ENCODE results near the gene KCNC4.

The KCNC4 gene

DNA sequence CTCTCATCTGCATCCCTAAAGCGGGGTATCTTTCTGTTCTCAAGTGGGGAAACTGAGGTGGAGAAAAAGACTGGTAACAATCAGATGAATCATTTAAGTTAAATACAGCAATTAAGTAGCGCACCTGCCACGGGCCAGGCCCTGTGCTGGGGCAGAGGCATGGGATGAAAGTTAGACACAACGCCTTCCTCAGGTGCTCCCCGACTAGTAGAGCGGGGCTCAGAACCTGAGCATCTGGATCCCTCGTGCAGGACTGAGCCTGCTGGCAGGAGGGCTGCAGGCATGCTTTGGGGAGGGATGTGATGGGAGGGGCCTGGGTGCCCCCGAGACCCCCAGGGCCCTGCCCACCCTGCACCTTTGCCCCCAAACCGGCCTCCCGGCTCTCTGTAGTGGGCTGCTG is 14.9 kb upstream of the KCNC4 start:
- DNase-seq (ENCODE audit: low read depth), result no peak
- in situ Hi-C loops (cut with HindIII; ENCODE audit: low sequenced_read_pairs), result no loop called here
- H3K4me3 ChIP-seq (ENCODE audit: low read depth, low read length), result no peak overlapping the region
- TF ChIP-seq, protein P1, sequence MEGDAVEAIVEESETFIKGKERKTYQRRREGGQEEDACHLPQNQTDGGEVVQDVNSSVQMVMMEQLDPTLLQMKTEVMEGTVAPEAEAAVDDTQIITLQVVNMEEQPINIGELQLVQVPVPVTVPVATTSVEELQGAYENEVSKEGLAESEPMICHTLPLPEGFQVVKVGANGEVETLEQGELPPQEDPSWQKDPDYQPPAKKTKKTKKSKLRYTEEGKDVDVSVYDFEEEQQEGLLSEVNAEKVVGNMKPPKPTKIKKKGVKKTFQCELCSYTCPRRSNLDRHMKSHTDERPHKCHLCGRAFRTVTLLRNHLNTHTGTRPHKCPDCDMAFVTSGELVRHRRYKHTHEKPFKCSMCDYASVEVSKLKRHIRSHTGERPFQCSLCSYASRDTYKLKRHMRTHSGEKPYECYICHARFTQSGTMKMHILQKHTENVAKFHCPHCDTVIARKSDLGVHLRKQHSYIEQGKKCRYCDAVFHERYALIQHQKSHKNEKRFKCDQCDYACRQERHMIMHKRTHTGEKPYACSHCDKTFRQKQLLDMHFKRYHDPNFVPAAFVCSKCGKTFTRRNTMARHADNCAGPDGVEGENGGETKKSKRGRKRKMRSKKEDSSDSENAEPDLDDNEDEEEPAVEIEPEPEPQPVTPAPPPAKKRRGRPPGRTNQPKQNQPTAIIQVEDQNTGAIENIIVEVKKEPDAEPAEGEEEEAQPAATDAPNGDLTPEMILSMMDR (IDR thresholded peaks at IDR 0.05; ENCODE audit: low read depth, low read length, missing control alignments), result no peak

DNA sequence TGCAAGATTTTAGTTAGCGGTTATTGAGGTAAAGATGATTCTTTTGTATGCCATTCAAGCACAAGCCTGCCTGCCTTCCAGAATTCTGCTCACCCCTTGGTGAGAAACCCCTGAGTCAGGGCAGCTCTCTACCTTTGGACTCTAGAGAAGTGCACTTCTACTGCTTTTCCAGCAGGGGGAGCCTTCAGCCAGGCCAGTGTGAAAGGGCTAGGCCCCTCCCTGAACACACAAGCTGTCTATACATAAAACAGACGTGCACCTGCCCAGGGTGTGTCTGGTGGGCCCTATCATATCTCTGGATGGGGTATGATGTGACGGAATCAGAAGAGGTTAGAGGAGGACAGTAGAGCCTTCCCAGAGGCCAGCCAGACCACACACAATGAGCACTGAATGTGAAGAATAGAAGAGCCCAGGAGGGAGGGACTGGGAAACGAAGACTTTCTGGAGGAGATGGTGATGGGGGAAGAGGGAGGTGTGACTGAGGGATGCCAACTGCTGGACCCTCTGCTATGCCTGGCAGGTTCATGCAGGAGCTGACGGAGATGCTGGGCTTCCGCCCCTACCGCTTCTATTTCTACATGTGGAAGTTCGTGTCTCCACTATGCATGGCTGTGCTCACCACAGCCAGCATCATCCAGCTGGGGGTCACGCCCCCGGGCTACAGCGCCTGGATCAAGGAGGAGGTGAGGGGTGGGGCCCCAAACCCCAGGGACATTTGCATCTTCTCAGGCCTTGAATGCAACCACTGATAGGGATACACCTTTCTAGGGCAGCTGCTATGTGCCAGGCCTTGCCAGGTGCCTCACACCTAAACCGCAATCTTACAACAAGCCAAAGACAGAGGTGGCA is 13.0 kb upstream of the KCNC4 start:
- H3K4me3 ChIP-seq (ENCODE audit: low read depth, low read length), result no peak overlapping the region
- TF ChIP-seq, protein P1 (IDR thresholded peaks at IDR 0.05; ENCODE audit: low read depth, low read length, missing control alignments), result peak; percentile 98
- in situ Hi-C loops (cut with HindIII; ENCODE audit: low sequenced_read_pairs), result no loop called here
- no peak for DNase-seq (ENCODE audit: low read depth)

DNA sequence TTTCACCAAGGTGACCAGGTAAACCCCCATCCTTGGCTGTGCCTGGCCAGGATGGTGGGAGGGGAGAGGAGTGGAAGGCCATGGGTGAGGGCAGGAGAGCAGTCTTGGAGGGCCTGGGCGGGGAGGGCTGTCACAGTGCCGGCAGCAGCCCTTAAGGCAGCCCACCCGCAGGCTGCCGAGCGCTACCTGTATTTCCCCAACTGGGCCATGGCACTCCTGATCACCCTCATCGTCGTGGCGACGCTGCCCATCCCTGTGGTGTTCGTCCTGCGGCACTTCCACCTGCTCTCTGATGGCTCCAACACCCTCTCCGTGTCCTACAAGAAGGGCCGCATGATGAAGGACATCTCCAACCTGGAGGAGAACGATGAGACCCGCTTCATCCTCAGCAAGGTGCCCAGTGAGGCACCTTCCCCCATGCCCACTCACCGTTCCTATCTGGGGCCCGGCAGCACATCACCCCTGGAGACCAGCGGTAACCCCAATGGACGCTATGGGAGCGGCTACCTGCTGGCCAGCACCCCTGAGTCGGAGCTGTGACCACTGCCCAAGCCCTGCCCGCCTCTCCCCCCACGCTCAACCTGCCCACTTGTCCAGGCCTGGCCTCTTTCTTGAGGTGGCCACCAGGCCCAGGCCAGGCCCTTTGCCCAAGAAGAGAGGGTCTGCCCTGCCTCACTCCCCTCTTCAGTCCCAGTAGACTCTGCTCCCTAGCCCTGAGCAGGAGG is 12.0 kb upstream of the KCNC4 start:
- TF ChIP-seq, protein P1 (IDR thresholded peaks at IDR 0.05; ENCODE audit: low read depth, low read length, missing control alignments), result no peak
- in situ Hi-C loops (cut with HindIII; ENCODE audit: low sequenced_read_pairs), result no loop called here
- H3K4me3 ChIP-seq (ENCODE audit: low read depth, low read length), result no peak overlapping the region
- no peak for DNase-seq (ENCODE audit: low read depth)

DNA sequence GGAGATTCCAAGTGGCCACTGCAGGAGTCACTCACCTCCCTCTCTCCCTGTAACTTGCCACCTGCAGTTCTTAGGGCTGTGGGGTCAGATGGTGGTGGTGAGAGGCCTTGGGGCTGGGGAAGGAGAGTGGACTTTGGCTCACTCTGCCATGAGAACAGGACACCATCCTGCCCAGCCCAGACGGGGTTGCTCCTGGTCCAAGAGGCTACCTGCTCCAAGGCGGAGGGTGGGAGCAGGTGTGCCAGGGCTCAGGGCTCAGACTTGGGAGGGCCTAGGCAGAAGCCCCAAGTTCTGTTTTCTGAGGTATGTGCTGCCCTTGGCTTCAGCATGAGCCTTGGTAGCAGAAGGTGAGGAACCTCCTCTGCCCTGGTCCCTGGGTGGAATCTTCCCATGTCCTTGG is 11.4 kb upstream of the KCNC4 start:
- TF ChIP-seq, protein P1 (IDR thresholded peaks at IDR 0.05; ENCODE audit: low read depth, low read length, missing control alignments), result no peak

DNA sequence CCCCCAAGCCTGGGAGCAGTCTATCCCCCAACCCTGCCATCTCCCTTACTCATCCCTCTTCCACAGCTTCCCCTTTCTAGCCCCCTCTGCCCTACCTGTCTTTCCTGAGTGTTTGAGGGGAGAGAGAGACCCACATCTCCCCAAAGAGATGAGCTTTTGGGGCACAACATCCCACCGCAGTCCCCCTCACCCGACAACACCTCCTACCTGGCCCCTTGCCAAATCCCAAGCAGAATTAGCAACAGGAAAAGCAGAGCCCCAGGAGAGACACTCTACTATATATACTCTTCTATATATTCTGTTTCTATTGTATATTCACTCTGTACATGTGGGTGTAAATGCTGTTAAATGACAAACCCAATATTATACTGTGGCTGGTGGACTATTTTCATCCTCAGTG is 9.9 kb upstream of the KCNC4 start:
- no peak for DNase-seq (ENCODE audit: low read depth)
- TF ChIP-seq, protein P1 (IDR thresholded peaks at IDR 0.05; ENCODE audit: low read depth, low read length, missing control alignments), result no peak
- no peak overlapping the region for H3K4me3 ChIP-seq (ENCODE audit: low read depth, low read length)
- in situ Hi-C loops (cut with HindIII; ENCODE audit: low sequenced_read_pairs), result no loop called here

More for the DNA sequence above, 11.4 kb upstream of the KCNC4 start:
- DNase-seq (ENCODE audit: low read depth), result no peak
- H3K4me3 ChIP-seq (ENCODE audit: low read depth, low read length), result no peak overlapping the region
- in situ Hi-C loops (cut with HindIII; ENCODE audit: low sequenced_read_pairs), result no loop called here

DNA sequence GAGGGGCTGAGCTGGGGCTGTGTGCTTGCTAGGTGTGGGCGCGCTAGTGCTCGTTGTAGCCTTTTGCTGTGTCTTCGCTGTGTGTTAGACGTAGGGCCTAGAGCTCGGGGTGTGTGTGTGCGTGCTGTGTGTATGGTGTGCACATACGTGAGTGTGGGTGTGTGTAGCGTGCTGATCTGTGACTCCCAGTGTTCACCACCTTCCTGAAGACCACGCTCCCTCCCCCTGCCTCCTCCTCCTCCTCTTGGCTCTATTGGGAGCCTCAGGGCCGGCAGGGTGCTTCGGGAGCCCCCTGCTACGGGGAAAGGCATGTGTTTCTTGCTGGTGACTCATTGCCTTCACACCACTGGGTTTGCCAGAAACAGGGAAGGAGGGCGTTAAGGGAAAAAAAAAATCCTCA is 9.4 kb upstream of the KCNC4 start:
- in situ Hi-C loops (cut with HindIII; ENCODE audit: low sequenced_read_pairs), result no loop called here

More for the DNA sequence above, 9.4 kb upstream of the KCNC4 start:
- DNase-seq (ENCODE audit: low read depth), result no peak
- H3K4me3 ChIP-seq (ENCODE audit: low read depth, low read length), result no peak overlapping the region
- TF ChIP-seq, protein P1 (IDR thresholded peaks at IDR 0.05; ENCODE audit: low read depth, low read length, missing control alignments), result no peak
